Heart left ventricle (tissue), 16 donors: Measurements from ENCODE around the gene EIPR1. TPM values are rescaled to one million over a fixed set of nuclear protein-coding genes. Genes with fewer than 3 reads are reported as not detected.

Experiments
- ATAC-seq, 4 donors: fragments of 200-7000 bp; cut with Tn5 transposase; one replicate each; pipeline ENCODE4 v1.9.1; 2020 to 2022; ENCODE audit warnings: moderate library complexity in 4 of 4, mild to moderate bottlenecking in 3 of 4, moderate number of reproducible peaks in 1 of 4
- DNase-seq, 5 donors: peaks; one replicate each; pipeline ENCODE4 v3.0.0-alpha.2; 2020
- H3K27ac ChIP-seq, 12 donors: fragments of 200-600 bp; sonication (generic) in 4 of 12; one replicate each; pipeline versions ENCODE4 v1.5.0 to v1.8.0; 2016 to 2022; ENCODE audit warnings: mild to moderate bottlenecking in 2 of 12
- H3K27me3 ChIP-seq, 9 donors: fragments of 200-600 bp; sonication (generic) in 2 of 9; one replicate each; pipeline versions ENCODE4 v1.5.1 to v1.8.0; 2016 to 2022; ENCODE audit warnings: mild to moderate bottlenecking in 3 of 9
- H3K36me3 ChIP-seq, 9 donors: fragments of 200-600 bp; sonication (generic) in 2 of 9; one replicate each; pipeline versions ENCODE4 v1.5.0 to v1.8.0; 2018 to 2022; ENCODE audit warnings: mild to moderate bottlenecking in 2 of 9
- H3K4me1 ChIP-seq, 12 donors: fragments of 200-600 bp; sonication (generic) in 4 of 12; one replicate each; pipeline versions ENCODE4 v1.5.0 to v1.8.0; 2016 to 2022; ENCODE audit warnings: mild to moderate bottlenecking in 3 of 12
- H3K4me3 ChIP-seq, 12 donors: fragments of 200-600 bp; sonication (generic) in 4 of 12; one replicate each; pipeline versions ENCODE4 v1.5.0 to v1.8.0; 2017 to 2022; ENCODE audit warnings: mild to moderate bottlenecking in 9 of 12, moderate library complexity in 4 of 12
- H3K9me3 ChIP-seq, 12 donors: fragments of 200-600 bp; sonication (generic) in 4 of 12; one replicate each; pipeline versions ENCODE4 v1.5.0 to v1.8.0; 2016 to 2022; ENCODE audit warnings: mild to moderate bottlenecking in 1 of 12
- CTCF ChIP-seq, 12 donors: fragments of 200-600 bp; sonication (generic) in 4 of 12; IDR thresholded peaks; one replicate each; pipeline versions ENCODE4 v1.5.0 to v1.8.0; 2018 to 2022; ENCODE audit warnings: antibody characterized with exemption in 12 of 12, mild to moderate bottlenecking in 5 of 12
- POLR2A ChIP-seq, 2 donors: fragments of 450-650 bp; IDR thresholded peaks; one replicate each; pipeline ENCODE4 v1.6.1; 2017; ENCODE audit warnings: antibody characterized with exemption in 2 of 2, mild to moderate bottlenecking in 2 of 2, moderate library complexity in 2 of 2
- WGBS, 4 donors: extraction: QIAGEN DNeasy Blood & Tissue Kit in 2 of 4; methylation state at CpG; one replicate each; pipeline versions ENCODE4 v1.1.5 to v1.1.7; 2013 to 2018; 5-methylcytosine and 5-hydroxymethylcytosine counted together
- intact Hi-C, 10 donors: fragments of 100-400 bp; cut with DNase I; formaldehyde crosslinking; loops; one replicate each; pipeline versions ENCODE4 v1.11.1 to v1.14.2; 2022
- polyA plus RNA-seq, 2 donors: library from polyadenylated mRNA; stranded (reverse); fragments of 200-250 nt; gene quantifications; one replicate each; pipeline ENCODE4 v1.2.3, GENCODE V29; 2013
- total RNA-seq, 9 donors: library from RNA; depleted of rRNA in 2 of 9; stranded (reverse); fragments of >200 nt in 2 of 9; fragmentation: NEBNext Ultra II Directional in 3 of 9; extraction: Animal tissue kit (Norgen Biotek cat#: 25700) in 3 of 9; gene quantifications; one replicate each; pipeline versions ENCODE4 v1.1.0 to v1.2.4, GENCODE V29; 2016 to 2023
- donor health status: ischemic (EF 13 %, LVEDD 7.1; RV severe dilation, severe dysfunction).
- donor health status: healthy with polysubstance abuse.
- donor health status: DM: no; HTN: yes; CAD: no.
- donor health status: DM: no; HTN: no; CAD: no.
- donor health status: ischemic (EF 25% LVEDD 6.9; RV normal size, moderate dysfunction).
- donor health status: ischemic (EF 25% LVEDD 5.7; RV mildly dilated, moderate dysfunction).
- donor health status: healthy.
- donor health status: DM: yes; HTN: yes; CAD: no.
- donor health status: ischemic (EF 35%, LVEDD 5.7; RV mildly dilated, moderate dysfunction).
- donor health status: nonischemic (EF 11% LVEDD 7.7; RV severe dilation, severe dysfunction).
- donor health status: DM: yes; HTN: yes; CAD: no.
- donor health status: PGD.
- donor health status: ischemic (EF 29% LVEDD 5.4; RV normal size, mild dysfunction).
- donor health status: nonischemic (EF 23%, LVEDD 6.1; RV moderate dilation, normal function).

The EIPR1 gene
- total and polyA plus RNA-seq, 11 donors = 7.9 to 26.1 (median 13.3) TPM

DNA sequence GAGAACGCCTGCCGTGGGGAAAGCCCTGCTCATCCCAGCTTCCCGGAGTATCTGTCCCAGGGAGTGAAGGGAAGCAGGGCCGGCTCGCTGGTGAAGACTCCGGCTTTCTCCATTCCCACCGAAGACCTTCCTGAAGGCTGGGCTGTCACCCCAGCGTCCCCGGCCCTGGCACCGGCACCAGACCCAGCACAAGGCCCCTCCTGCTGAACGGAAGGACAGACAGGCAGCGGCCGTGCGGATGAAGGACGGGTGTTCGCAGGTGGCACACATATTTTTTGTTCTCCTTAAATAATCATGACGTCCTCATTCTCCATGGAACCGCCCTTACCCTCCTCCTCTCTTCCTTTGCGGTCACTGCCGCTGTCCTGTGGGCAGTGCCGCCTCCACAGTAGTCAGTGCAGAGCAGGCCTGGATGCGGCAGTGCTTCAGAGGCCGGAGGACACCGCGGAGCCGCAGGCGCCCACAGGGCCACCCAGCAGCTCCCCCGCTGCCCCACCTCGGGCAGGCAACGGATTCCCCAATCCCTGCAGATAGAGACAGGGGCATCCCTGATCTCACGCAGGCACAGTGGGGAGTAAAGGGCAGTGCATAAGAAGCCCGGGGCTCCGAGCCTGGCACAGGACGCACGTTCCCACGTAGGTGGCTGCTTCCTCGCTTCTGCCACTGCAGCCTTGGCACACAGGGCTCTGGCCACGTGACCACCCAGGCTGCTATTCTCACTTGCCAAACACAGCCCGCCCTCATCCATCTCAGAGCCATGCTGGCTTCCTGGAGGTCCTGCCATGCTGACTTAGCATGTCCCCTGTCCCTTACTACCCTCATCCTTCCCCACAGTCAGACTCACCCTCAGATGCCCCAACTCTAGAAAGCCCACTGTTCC is 229.7 kb downstream of the EIPR1 start:
- DNase-seq (no peak), ATAC-seq (no peak)
- no peak overlapping the region for H3K4me3 ChIP-seq
- H3K27me3 ChIP-seq = no peaks in the 10 kb centered on the region
- no peak for TF ChIP-seq CTCF (IDR thresholded peaks at IDR 0.05)
- TF ChIP-seq POLR2A (IDR thresholded peaks at IDR 0.05) = no peak
- peaks cover 0 to 2% (median 0%) of the 10 kb centered on the region in 12 donors for H3K9me3 ChIP-seq
- WGBS, 4 donors = 86 to 91% (median 88%) methylated on average over 31 to 39 of the region's 39 CpGs
- H3K36me3 ChIP-seq = no peaks in the 10 kb centered on the region
- H3K27ac ChIP-seq = no peak overlapping the region
- H3K4me1 ChIP-seq = no peaks in the 10 kb centered on the region
- intact Hi-C loops = no loop called here

DNA sequence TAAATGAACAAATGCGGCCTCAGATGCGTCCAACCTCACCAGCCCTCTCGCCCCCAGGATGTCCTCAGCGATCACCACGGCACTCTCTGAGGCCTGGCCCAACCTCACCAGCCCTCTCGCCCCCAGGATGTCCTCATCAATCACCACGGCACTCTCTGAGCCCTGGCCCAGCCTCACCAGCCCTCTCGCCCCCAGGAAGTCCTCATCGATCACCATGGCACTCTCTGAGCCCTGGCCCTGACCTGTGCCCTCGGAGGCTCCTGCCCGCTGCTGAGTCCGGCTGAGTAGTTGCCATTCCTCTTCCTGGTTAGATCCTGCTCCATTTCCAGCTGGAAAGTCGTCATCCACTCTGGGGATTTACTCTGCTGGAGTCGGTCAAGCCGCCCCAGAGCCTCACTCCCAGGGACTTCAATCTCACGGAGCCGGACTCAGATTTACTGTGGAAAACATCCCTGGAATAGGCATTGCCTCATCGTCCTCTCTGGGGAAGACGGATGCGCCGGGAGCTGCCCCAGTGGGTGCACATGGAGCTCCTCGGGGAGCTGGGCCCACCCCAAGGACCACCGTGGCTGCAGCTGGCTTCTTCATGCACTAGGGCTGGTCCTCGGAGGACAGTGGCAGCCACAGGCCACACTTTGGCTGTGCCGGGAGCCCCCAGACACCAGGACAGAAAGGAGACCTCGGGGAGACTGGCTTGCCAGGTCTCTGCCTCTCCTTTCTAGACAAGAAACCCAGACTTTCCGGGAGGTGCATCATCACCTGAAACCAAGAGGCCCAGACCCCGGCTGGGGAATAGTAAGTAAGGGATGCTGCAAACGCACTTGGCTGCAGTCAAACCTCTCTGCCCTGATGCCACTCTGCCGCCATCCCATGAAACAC is 230.6 kb downstream of the EIPR1 start:
- H3K9me3 ChIP-seq = peaks cover 0 to 2% (median 0%) of the 10 kb centered on the region in 12 donors
- H3K4me1 ChIP-seq = no peaks in the 10 kb centered on the region
- H3K4me3 ChIP-seq = no peak overlapping the region
- no peaks in the 10 kb centered on the region for H3K36me3 ChIP-seq
- H3K27ac ChIP-seq = no peak overlapping the region
- DNase-seq (no peak), ATAC-seq (no peak)
- intact Hi-C loops = no loop called here
- no peak for TF ChIP-seq CTCF (IDR thresholded peaks at IDR 0.05)
- no peak for TF ChIP-seq POLR2A (IDR thresholded peaks at IDR 0.05)
- no peaks in the 10 kb centered on the region for H3K27me3 ChIP-seq
- WGBS, 4 donors = 73 to 86% (median 77%) methylated on average over 25 to 30 of the region's 30 CpGs

DNA sequence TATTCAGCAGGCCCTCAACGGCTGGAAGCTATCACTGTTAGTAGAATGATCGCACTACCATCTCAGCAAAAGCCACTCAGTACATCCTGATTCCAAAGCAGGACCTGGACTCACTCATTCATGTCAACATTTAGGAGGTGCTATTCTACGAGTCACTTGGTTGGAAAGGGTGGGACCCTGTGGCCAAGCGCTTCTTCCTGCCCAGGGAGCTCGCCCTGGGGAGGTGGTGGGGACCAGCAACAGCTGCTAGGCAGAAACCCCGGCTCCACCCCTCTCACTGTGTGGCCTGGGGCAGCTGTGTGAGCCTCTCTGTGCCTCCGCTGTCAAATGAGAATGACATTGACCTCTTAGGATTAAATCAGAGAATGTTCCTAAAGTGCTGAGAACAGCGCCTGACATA is 231.4 kb downstream of the EIPR1 start:
- Histone ChIP-seq H3K9me3 (peaks cover 0 to 2% (median 0%) of the 10 kb centered on the region in 12 donors), H3K36me3 (no peaks in the 10 kb centered on the region), H3K4me1 (no peaks in the 10 kb centered on the region), H3K27me3 (no peaks in the 10 kb centered on the region), H3K27ac (no peak overlapping the region), H3K4me3 (no peak overlapping the region)
- TF ChIP-seq POLR2A (IDR thresholded peaks at IDR 0.05) = no peak
- no peak for TF ChIP-seq CTCF (IDR thresholded peaks at IDR 0.05)
- no peak for ATAC-seq
- 58 to 85% (median 64%) methylated on average over 7 to 8 of the region's 8 CpGs for WGBS, 4 donors
- intact Hi-C loops = no loop called here
- DNase-seq = no peak

- no peak for ATAC-seq
- DNase-seq = no peak
- 84 to 90% (median 86%) methylated on average over 12 to 15 of the region's 15 CpGs for WGBS, 4 donors
- no peaks in the 10 kb centered on the region for H3K27me3 ChIP-seq
- no peak overlapping the region for H3K27ac ChIP-seq
- H3K36me3 ChIP-seq = no peaks in the 10 kb centered on the region
- no peak overlapping the region for H3K4me3 ChIP-seq
- H3K9me3 ChIP-seq = no peaks in the 10 kb centered on the region
- intact Hi-C loops = no loop called here
- H3K4me1 ChIP-seq = no peaks in the 10 kb centered on the region
- TF ChIP-seq POLR2A (IDR thresholded peaks at IDR 0.05) = no peak
- TF ChIP-seq CTCF (IDR thresholded peaks at IDR 0.05) = no peak
These were observed 232.1 kb downstream of the EIPR1 start for GRCh38 chr2:3145471-3146021.
